HUES48 (cell line): ENCODE data around the gene TSHZ2.

Source experiments
- H3K27ac ChIP-seq: one replicate; pipeline ENCODE4 v1.7.0; 2013; ENCODE audit warnings: low read depth, low read length, inconsistent platforms
- H3K27me3 ChIP-seq: 2 replicates; pipeline ENCODE4 v1.6.1; 2013; ENCODE audit warnings: mild to moderate bottlenecking, low read length; ENCODE audit not compliant: control insufficient read depth, insufficient read depth
- H3K36me3 ChIP-seq: 2 replicates; pipeline ENCODE4 v1.6.1; 2013; ENCODE audit warnings: low read length; ENCODE audit not compliant: control insufficient read depth, insufficient read depth
- H3K4me1 ChIP-seq: 2 replicates; pipeline ENCODE4 v1.6.1; 2013; ENCODE audit warnings: mild to moderate bottlenecking, low read length; ENCODE audit not compliant: control insufficient read depth, insufficient read depth
- H3K4me3 ChIP-seq: 2 replicates; pipeline ENCODE4 v1.5.1; 2013; ENCODE audit warnings: mild to moderate bottlenecking, low read depth, low read length
- H3K9ac ChIP-seq: 2 replicates; pipeline ENCODE4 v1.6.1; 2013; ENCODE audit warnings: mild to moderate bottlenecking, low read depth, low read length, moderate library complexity
- H3K9me3 ChIP-seq: 2 replicates; pipeline ENCODE4 v1.6.1; 2013; ENCODE audit warnings: low read length; ENCODE audit not compliant: control insufficient read depth, insufficient read depth

Gene TSHZ2

DNA sequence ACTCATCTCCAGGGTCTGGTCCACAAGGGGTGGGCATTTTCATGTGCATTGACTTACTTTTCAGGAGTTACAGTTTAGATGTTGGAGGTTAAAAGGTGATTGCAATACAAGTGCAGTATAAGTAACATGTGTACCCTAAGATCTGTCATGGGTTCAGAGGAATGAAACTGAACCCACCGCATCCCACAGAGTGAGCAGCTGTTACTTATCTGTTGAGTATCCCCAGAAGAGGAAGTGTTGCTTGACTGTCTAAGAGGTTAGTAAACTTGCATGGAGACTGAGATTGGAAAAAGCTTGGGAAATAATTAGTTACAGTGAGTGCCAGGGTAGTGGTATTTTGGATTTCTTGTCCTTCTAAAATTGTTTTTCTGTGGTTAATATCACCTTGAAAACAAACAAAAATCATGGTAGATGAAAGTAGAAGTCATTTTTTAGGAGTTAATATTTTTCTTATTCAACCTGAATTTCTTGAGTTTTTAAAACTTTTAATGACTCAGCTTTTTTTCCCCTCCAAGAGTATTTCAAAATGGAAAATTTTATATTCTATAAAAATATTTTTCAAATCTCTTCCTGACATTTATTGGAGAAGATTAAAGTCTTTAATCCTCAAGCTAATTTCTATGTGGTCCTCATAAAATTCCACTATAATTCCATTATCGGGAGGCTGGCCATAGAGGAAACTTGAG is 315.3 kb downstream of the TSHZ2 start:
- peaks cover 24% of the 10 kb centered on the region for H3K4me1 ChIP-seq
- H3K9ac ChIP-seq: no peak overlapping the region
- no peak overlapping the region for H3K27ac ChIP-seq
- no peaks in the 10 kb centered on the region for H3K9me3 ChIP-seq
- H3K36me3 ChIP-seq: no peaks in the 10 kb centered on the region
- H3K27me3 ChIP-seq: no peaks in the 10 kb centered on the region
- H3K4me3 ChIP-seq: no peak overlapping the region

DNA sequence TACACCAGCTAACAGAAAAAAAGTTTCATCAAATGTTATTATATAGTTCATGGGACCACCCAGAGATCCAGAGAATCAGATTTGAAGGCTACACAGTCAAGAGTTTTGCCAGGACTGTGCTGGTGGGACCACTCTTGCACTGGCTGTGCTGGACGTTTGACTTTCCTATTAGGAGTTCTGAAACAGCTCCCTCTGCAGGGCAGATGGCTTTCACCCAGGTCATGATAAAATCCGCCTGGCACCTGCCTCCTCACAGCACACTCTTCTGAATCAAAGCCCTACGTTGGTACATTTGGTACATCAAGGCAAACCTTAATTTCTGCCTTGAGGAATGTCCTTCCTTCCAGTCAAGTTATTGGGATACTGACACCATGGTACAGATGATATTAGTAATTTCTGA is 319.4 kb downstream of the TSHZ2 start:
- Histone ChIP-seq H3K36me3 (no peaks in the 10 kb centered on the region), H3K9me3 (no peaks in the 10 kb centered on the region), H3K27ac (no peak overlapping the region), H3K27me3 (no peaks in the 10 kb centered on the region), H3K4me1 (no peaks in the 10 kb centered on the region), H3K9ac (no peak overlapping the region), H3K4me3 (no peak overlapping the region)

DNA sequence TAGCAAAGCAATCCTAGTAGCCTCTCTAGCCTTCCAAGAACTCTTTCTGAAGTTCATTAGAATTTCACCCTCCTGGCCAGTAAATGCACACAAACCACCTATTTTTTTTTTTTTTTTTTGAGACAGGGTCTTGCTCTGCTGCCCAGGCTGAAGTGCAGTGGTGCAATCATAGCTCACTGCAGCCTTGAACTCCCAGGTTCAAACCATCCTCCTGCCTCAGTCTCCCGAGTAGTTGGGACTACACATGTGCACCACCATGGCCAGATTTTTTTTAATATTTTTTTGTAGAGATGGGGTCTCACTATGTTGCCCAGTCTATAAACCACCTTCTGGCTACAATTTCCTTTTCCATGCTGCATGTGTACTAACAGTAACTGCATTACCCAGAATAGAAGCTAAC is 320.2 kb downstream of the TSHZ2 start:
- H3K9me3 ChIP-seq: no peaks in the 10 kb centered on the region
- H3K36me3 ChIP-seq: no peaks in the 10 kb centered on the region
- H3K4me1 ChIP-seq: no peaks in the 10 kb centered on the region
- no peak overlapping the region for H3K27ac ChIP-seq
- no peaks in the 10 kb centered on the region for H3K27me3 ChIP-seq
- H3K9ac ChIP-seq: no peak overlapping the region
- no peak overlapping the region for H3K4me3 ChIP-seq

DNA sequence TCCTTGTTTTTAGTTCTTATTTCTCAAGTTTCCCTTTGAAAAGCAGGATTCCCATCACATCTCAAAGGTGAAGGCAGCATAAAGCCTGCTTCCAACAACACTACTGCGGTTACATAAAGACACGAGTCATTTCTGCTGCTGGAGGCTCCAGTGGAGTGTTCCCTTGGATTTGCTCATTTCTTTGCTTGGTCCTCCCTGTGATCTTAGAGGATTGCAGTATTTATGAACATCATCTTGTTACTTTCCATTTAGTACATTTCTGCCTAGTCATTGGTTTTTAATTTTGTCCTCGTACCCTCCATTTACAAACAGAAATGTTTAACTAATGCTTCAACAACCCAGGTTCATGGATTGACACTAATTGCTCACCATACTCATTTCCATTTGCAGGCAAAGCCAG is 322.6 kb downstream of the TSHZ2 start:
- Histone ChIP-seq H3K9ac (no peak overlapping the region), H3K36me3 (no peaks in the 10 kb centered on the region), H3K4me1 (no peaks in the 10 kb centered on the region), H3K27me3 (no peaks in the 10 kb centered on the region), H3K27ac (no peak overlapping the region), H3K9me3 (no peaks in the 10 kb centered on the region), H3K4me3 (no peak overlapping the region)

DNA sequence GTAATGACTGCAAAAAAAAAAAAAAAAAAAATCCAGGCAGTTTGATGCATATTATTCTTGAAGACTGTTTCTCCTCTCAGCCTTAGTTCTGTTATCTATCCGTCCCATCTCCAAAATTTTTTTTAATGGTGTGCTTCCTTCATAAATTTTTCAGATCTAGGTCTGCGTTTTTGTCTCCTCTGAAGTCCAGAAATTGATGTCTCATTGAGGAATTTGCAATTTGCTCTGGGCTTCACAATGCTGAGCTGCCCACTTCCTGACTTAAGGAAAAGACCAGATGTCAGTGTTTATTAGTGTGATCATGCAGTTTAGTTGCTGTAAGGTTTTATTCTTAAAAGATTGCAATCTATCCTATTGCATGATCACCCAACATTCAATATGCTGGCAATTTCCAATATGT is 323.9 kb downstream of the TSHZ2 start:
- Histone ChIP-seq H3K27ac (no peak overlapping the region), H3K4me1 (no peaks in the 10 kb centered on the region; the same call in 1 of the 2 replicates), H3K4me3 (no peak overlapping the region), H3K27me3 (no peaks in the 10 kb centered on the region), H3K9me3 (no peaks in the 10 kb centered on the region), H3K9ac (no peak overlapping the region), H3K36me3 (no peaks in the 10 kb centered on the region)

DNA sequence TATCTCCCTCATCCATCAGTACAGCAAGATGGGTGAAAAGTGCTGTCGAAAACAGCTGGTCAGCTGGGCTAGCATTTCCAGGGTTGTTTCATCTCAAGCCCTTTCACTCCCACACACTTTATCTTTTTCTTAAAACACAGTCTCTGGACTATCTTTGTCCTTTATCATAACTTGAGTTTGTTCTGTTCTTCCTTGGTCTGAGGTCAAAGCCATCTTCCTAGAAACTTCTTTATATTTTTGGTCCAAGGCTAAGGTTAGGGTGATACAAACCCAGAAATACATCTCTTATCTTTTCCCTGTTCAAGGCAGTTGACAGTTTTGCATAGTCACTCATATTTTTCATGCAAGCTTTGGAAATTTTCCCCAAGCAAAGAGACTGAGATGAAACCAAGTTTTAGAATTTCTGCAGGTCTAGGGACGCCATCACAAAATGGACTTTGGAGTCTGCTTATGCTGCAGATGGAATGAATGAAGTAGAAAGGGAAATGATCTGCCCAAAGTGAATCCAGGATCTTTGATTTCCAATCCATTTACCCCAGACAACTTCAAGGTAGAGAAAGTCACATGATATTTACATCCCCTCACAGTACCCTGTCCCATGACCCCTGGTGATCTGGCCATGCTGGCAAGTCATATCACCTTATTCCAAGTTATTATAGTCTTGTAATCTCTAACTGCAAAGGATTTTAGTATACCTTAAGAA is 324.4 kb downstream of the TSHZ2 start:
- no peaks in the 10 kb centered on the region for H3K9me3 ChIP-seq
- H3K36me3 ChIP-seq: no peaks in the 10 kb centered on the region
- H3K27ac ChIP-seq: no peak overlapping the region
- H3K4me3 ChIP-seq: no peak overlapping the region
- no peak overlapping the region for H3K9ac ChIP-seq
- H3K4me1 ChIP-seq: no peaks in the 10 kb centered on the region; the same call in 1 of the 2 replicates
- H3K27me3 ChIP-seq: no peaks in the 10 kb centered on the region

DNA sequence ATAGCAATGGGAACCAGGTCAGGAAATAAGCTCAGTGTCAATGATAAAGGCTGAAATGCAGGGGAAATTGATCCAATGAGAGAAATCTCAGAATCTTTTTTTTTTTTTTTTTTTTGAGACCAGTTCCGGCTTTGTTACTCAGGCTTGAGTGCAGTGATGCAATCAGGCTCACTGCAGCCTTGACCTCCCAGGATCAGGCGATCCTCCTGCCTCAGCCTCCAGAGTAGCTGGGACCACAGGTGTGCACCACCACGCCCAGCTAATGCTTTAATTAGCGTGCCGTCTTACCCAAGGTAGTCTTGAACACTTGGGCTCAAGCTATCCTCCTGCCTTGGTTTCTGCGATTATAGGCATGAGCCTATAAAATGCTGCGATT is 325.0 kb downstream of the TSHZ2 start:
- H3K4me1 ChIP-seq: no peaks in the 10 kb centered on the region; the same call in 1 of the 2 replicates
- no peaks in the 10 kb centered on the region for H3K27me3 ChIP-seq
- H3K9ac ChIP-seq: no peak overlapping the region
- no peaks in the 10 kb centered on the region for H3K9me3 ChIP-seq
- no peak overlapping the region for H3K27ac ChIP-seq
- no peak overlapping the region for H3K4me3 ChIP-seq
- H3K36me3 ChIP-seq: no peaks in the 10 kb centered on the region

DNA sequence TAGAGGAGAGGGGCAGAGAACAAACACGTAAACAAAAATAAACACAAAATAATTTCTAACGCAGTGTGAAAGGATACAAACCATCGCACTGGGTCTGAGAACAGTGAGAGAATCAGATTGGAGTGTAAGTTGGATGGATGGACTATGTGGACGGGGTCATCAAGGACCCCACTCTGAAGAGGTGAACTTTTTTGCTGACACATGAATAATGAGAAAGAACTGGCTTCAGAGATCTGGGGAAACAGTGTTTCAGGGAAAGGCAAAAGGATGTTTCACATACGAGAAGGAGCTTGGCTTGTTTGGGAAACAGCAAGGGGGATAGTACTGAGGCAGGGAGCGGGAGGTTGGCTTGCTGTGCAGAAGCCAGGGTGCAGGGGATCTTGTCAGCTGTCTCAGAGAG is 326.1 kb downstream of the TSHZ2 start:
- no peaks in the 10 kb centered on the region for H3K36me3 ChIP-seq
- H3K9me3 ChIP-seq: no peaks in the 10 kb centered on the region
- no peak overlapping the region for H3K9ac ChIP-seq
- H3K4me3 ChIP-seq: no peak overlapping the region
- H3K27me3 ChIP-seq: no peaks in the 10 kb centered on the region
- H3K4me1 ChIP-seq: no peaks in the 10 kb centered on the region; the same call in 1 of the 2 replicates
- no peak overlapping the region for H3K27ac ChIP-seq

DNA sequence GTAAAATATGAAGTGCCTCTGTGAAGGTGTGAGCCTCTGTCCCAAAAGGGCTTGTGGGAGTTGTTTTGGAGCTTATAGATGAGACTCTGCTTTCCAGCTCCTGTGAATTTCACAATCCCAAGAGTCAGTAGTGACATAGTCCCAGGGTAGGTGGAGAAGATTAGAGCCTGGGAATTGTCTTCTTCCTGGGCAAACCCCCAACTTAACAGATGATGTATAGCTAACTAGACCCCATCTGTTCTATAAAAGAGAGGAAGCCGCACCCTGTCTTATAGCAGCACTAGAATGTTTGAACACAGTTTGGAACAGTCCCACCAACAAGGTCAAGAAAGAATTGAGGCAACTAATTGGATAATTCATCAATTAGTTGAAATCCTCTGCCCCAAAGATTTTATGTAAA is 326.8 kb downstream of the TSHZ2 start:
- H3K36me3 ChIP-seq: no peaks in the 10 kb centered on the region
- no peaks in the 10 kb centered on the region; the same call in 1 of the 2 replicates for H3K4me1 ChIP-seq
- H3K4me3 ChIP-seq: no peak overlapping the region
- H3K9me3 ChIP-seq: no peaks in the 10 kb centered on the region
- no peaks in the 10 kb centered on the region for H3K27me3 ChIP-seq
- no peak overlapping the region for H3K9ac ChIP-seq
- no peak overlapping the region for H3K27ac ChIP-seq

DNA sequence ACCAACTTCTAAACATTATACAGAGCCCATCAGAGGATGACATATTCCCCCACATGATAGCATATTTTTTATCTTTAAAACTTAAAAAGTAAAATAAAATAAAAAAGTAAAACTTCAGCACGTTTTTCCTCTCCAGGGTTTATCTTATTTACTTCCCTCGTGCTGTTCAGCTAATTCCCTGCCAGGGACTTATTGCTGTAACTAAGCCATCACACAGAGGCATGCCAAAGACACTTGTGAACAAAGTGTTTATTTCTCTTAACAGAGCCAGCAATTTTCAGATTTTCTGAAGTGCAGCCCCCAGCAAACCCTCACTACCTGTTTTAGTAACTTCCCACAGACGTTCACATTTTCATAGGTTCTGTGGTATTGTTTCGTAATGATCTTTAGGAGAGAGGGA is 327.7 kb downstream of the TSHZ2 start:
- no peak overlapping the region for H3K4me3 ChIP-seq
- no peaks in the 10 kb centered on the region for H3K27me3 ChIP-seq
- no peaks in the 10 kb centered on the region; the same call in 1 of the 2 replicates for H3K4me1 ChIP-seq
- no peak overlapping the region for H3K9ac ChIP-seq
- H3K9me3 ChIP-seq: no peaks in the 10 kb centered on the region
- H3K36me3 ChIP-seq: no peaks in the 10 kb centered on the region
- H3K27ac ChIP-seq: no peak overlapping the region

DNA sequence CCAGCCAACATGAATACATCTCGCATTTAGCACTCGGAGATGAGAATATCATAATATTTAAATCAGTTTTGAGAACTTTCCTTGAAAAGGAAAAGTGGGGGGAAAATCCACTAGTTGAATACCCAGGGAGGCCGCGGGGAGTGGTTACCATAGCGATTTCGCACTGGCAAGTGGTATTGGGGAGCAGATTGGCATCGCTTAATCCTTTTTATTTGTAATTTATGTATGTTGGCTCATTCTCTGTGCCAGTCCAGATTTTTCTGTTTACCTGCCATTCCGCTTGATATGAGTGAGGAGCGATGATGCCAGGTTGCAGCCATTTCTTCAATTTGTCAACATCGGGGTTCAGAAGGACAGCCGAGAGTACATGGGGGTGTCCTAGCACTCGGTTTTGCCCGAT is 329.7 kb downstream of the TSHZ2 start:
- Histone ChIP-seq H3K4me3 (no peak overlapping the region), H3K9me3 (no peaks in the 10 kb centered on the region), H3K27ac (no peak overlapping the region), H3K36me3 (no peaks in the 10 kb centered on the region), H3K27me3 (no peaks in the 10 kb centered on the region), H3K4me1 (no peaks in the 10 kb centered on the region; the same call in 1 of the 2 replicates), H3K9ac (no peak overlapping the region)
